AG10803 (cell line): ENCODE results near the gene CELF1.

ENCODE experiments used
- DNase-seq: peaks from one replicate; pipeline ENCODE4 v3.0.0; 2010; ENCODE audit warnings: low read depth
- H3K4me3 ChIP-seq: 2 replicates; pipeline ENCODE4 v1.5.1; 2011; ENCODE audit warnings: mild to moderate bottlenecking, low read length, control low read depth
- TF ChIP-seq, protein P1 (sequence below): conservative IDR thresholded peaks from 2 replicates; pipeline ENCODE4 v1.5.1; 2011; ENCODE audit warnings: mild to moderate bottlenecking, low read length, control low read depth, inconsistent platforms

Gene CELF1

DNA sequence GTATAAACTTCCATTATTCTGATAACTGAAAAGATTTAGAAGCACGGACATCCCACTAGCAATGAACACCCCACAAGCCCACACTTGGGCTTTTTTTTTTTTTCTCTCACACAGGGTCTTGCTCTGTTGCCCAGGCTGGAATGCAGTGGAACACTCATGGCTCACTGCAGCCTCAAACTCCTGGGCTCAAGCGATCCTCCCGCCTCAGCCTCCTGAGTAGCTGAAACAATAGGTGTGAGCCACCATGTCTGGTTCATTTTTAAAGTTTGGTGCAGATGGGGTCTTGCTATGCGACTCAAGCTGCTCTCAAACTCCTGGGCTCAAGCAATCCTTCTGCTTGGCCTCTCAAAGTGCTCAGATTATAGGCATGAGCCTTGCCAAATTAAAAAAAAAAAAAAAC, 107.1 kb downstream of the CELF1 start:
- TF ChIP-seq, protein P1, sequence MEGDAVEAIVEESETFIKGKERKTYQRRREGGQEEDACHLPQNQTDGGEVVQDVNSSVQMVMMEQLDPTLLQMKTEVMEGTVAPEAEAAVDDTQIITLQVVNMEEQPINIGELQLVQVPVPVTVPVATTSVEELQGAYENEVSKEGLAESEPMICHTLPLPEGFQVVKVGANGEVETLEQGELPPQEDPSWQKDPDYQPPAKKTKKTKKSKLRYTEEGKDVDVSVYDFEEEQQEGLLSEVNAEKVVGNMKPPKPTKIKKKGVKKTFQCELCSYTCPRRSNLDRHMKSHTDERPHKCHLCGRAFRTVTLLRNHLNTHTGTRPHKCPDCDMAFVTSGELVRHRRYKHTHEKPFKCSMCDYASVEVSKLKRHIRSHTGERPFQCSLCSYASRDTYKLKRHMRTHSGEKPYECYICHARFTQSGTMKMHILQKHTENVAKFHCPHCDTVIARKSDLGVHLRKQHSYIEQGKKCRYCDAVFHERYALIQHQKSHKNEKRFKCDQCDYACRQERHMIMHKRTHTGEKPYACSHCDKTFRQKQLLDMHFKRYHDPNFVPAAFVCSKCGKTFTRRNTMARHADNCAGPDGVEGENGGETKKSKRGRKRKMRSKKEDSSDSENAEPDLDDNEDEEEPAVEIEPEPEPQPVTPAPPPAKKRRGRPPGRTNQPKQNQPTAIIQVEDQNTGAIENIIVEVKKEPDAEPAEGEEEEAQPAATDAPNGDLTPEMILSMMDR, result no peak
- no peak overlapping the region for H3K4me3 ChIP-seq
- no peak for DNase-seq

- no peak overlapping the region for H3K4me3 ChIP-seq
- DNase-seq, result no peak
- TF ChIP-seq, protein P1, result no peak
Observed at GRCh38 chr11:47443817-47444216, 109.1 kb downstream of the CELF1 start.

GRCh38 chr11:47443028-47443700, 109.8 kb downstream of the CELF1 start:
- no peak overlapping the region for H3K4me3 ChIP-seq
- TF ChIP-seq, protein P1, result no peak
- DNase-seq, result no peak

DNA sequence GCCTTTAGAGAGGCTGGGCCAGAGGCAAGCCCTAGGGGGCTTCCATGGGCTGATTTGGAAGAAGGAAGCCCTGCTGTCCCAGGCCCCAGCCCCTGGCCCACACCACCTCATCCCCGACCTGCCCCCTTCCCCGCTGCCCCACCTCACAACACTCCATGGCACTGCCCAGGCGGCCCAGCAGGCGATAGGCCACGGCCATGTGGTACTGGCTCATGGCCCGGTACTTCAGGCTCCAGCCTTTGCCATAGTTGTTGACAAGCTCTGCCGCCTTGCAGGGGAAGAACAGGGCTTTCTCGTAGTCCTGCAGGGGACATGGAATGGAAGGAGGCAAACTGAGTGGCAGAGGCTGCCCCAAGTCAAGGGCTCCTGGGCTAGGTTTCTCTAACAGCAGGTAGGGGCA, 110.4 kb downstream of the CELF1 start:
- no peak overlapping the region for H3K4me3 ChIP-seq
- no peak for DNase-seq
- TF ChIP-seq, protein P1, result no peak

DNA sequence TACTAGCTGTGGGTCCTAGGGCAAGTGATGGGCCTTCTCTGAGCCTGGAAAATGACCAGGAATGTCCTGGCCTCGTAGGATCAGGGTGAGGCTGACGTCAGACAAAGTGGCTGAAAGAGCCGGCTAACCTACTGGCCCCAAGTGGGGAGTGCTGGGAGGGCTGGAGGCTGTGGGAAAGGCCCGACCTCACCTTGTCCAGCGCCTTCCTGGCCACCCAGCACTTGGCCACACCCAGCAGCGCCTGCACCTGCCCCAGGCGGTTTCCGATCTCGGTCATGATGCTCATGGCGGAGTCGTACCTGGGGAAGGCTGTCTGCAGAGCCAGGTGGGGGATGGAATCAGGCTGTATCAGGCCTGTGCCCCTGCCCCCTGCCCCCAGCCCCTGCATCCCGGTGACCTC, 111.5 kb downstream of the CELF1 start:
- no peak for DNase-seq
- TF ChIP-seq, protein P1, result no peak
- H3K4me3 ChIP-seq, result no peak overlapping the region

GRCh38 chr11:47440054-47440476, 112.9 kb downstream of the CELF1 start:
- DNase-seq, result no peak
- TF ChIP-seq, protein P1, result no peak
- no peak overlapping the region for H3K4me3 ChIP-seq

- H3K4me3 ChIP-seq, result no peak overlapping the region
- TF ChIP-seq, protein P1, result no peak
- no peak for DNase-seq
Observed at GRCh38 chr11:47438721-47439120, 114.2 kb downstream of the CELF1 start.
